DND-41 (cell line): ENCODE data around the gene MUC21.

Experiments
- ATAC-seq: fragments of 200-7000 bp; cut with Tn5 transposase; 3 replicates; pipeline ENCODE4 v1.9.1; 2021; ENCODE audit warnings: low read depth; ENCODE audit not compliant: insufficient read depth
- DNase-seq: peaks from one replicate; pipeline ENCODE4 v3.0.0-alpha.2; 2020
- H2AFZ ChIP-seq: 2 replicates; pipeline ENCODE4 v1.6.0; 2012; ENCODE audit warnings: low read depth, low read length
- H3K27ac ChIP-seq: 2 replicates; pipeline ENCODE4 v1.5.1; 2012; ENCODE audit warnings: low read length, inconsistent platforms
- H3K27me3 ChIP-seq: fragments of 200-600 bp; sonication (generic); 2 replicates; pipeline ENCODE4 v1.6.0; 2012; ENCODE audit warnings: low read length, mild to moderate bottlenecking, inconsistent platforms; ENCODE audit not compliant: insufficient read depth, poor library complexity
- H3K36me3 ChIP-seq: 2 replicates; pipeline ENCODE4 v1.5.1; 2012; ENCODE audit warnings: low read length, inconsistent platforms; ENCODE audit not compliant: insufficient read depth
- H3K4me1 ChIP-seq: 2 replicates; pipeline ENCODE4 v1.5.1; 2012; ENCODE audit warnings: mild to moderate bottlenecking, low read length; ENCODE audit not compliant: insufficient read depth
- H3K4me2 ChIP-seq: 2 replicates; pipeline ENCODE4 v1.6.0; 2012; ENCODE audit warnings: mild to moderate bottlenecking, moderate library complexity, low read length, inconsistent platforms; ENCODE audit not compliant: insufficient read depth
- H3K4me3 ChIP-seq, 2 experiments: fragments of 200-600 bp in 1 of 2; shearing (Covaris generic) in 1 of 2; 2 replicates each; pipeline ENCODE4 v1.5.1; 2012 to 2016; ENCODE audit warnings: inconsistent platforms in 2 of 2, low read length in 2 of 2, mild to moderate bottlenecking in 2 of 2, low read depth in 1 of 2, moderate library complexity in 1 of 2
- H3K79me2 ChIP-seq: 2 replicates; pipeline ENCODE4 v1.6.0; 2012; ENCODE audit warnings: low read length, inconsistent platforms; ENCODE audit not compliant: insufficient read depth
- H3K9ac ChIP-seq: 2 replicates; pipeline ENCODE4 v1.6.0; 2012; ENCODE audit warnings: low read depth, mild to moderate bottlenecking, inconsistent platforms, low read length, moderate library complexity
- H3K9me3 ChIP-seq: 2 replicates; pipeline ENCODE4 v1.5.1; 2012; ENCODE audit warnings: low read length, moderate library complexity, mild to moderate bottlenecking, inconsistent platforms; ENCODE audit not compliant: insufficient read depth, severe bottlenecking
- H4K20me1 ChIP-seq: 2 replicates; pipeline ENCODE4 v1.6.0; 2012; ENCODE audit warnings: low read length; ENCODE audit not compliant: insufficient read depth
- EZH2 ChIP-seq: IDR thresholded peaks from 3 replicates; pipeline ENCODE4 v1.6.1; 2012; ENCODE audit warnings: borderline replicate concordance, low read depth, mild to moderate bottlenecking, moderate library complexity, low read length, inconsistent platforms; ENCODE audit not compliant: severe bottlenecking
- TF ChIP-seq, protein P1 (sequence below): IDR thresholded peaks from 2 replicates; pipeline ENCODE4 v1.5.1; 2012; ENCODE audit warnings: borderline replicate concordance, low read length, moderate library complexity, mild to moderate bottlenecking; ENCODE audit not compliant: poor library complexity, severe bottlenecking; ENCODE audit errors: extremely low read depth

MUC21 gene

DNA sequence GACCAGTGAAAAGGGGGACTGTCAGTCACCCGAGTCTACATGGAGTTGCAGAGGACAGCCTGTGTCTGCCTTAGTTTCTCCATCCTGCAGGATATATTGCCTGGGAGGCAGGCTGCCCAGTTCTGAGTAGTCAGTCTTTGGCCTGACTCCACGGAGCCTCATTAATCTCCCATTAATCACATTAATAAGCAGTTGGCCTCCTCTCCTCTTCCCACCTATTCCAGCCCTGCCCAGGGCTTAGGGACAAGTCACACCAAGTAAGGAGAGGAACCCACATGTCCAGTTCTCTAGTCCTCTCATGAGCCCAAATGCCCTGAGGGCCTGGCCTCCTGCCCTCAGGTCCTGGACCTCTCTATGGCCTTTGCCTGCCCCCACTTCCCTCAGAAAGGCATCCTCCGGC lies 44.0 kb upstream of the MUC21 start:
- no peak overlapping the region for H3K4me3 ChIP-seq
- no peak overlapping the region for H3K9ac ChIP-seq
- H3K4me2 ChIP-seq = no peak overlapping the region
- H3K27ac ChIP-seq = no peak overlapping the region
- H3K79me2 ChIP-seq = no peaks in the 10 kb centered on the region
- no peaks in the 10 kb centered on the region for H3K4me1 ChIP-seq
- H3K9me3 ChIP-seq = peaks cover 3% of the 10 kb centered on the region
- no peak for TF ChIP-seq EZH2
- TF ChIP-seq, protein P1, sequence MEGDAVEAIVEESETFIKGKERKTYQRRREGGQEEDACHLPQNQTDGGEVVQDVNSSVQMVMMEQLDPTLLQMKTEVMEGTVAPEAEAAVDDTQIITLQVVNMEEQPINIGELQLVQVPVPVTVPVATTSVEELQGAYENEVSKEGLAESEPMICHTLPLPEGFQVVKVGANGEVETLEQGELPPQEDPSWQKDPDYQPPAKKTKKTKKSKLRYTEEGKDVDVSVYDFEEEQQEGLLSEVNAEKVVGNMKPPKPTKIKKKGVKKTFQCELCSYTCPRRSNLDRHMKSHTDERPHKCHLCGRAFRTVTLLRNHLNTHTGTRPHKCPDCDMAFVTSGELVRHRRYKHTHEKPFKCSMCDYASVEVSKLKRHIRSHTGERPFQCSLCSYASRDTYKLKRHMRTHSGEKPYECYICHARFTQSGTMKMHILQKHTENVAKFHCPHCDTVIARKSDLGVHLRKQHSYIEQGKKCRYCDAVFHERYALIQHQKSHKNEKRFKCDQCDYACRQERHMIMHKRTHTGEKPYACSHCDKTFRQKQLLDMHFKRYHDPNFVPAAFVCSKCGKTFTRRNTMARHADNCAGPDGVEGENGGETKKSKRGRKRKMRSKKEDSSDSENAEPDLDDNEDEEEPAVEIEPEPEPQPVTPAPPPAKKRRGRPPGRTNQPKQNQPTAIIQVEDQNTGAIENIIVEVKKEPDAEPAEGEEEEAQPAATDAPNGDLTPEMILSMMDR = no peak
- no peak overlapping the region for H2AFZ ChIP-seq
- no peaks in the 10 kb centered on the region for H3K36me3 ChIP-seq
- no peaks in the 10 kb centered on the region for H4K20me1 ChIP-seq
- ATAC-seq = no peak
- DNase-seq = no peak
- peaks cover 10% of the 10 kb centered on the region for H3K27me3 ChIP-seq

DNA sequence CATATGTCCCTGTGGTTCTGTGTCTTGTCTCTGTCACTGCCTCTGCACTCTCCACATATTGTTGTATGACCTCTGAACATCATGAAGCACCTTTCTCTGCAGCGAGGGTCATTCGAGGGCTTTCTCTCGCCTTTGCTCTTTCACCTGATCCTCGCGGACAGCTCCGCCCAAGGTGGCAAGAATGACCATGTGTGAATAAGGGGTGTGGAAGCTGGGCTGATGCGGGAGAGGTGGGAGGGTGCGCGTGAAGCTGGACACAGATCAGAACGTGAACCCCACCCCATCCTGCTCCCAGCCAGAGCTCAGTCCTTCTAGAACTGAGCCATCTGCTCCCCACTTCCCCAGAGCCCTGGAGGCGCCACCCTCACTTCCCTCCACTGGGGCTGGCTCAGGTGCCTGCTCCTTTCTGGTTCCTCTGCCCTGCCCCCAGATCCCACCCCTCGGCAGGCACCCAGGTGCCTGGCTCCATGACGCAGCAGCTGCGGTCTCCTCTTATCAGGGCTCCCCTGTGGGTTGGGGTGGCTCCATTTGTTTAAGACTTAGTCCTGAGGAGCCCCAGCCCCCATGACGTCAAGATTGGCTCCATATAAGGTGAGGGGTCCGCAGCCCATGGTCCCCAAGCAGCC lies 43.0 kb upstream of the MUC21 start, which contains the start of gene MUCL3:
TSS of gene MUCL3 (plus strand) at position 613 of the 626 bp plus-strand sequence. CDS start 27 bp downstream, outside the sequence.
- H3K36me3 ChIP-seq = no peaks in the 10 kb centered on the region
- H4K20me1 ChIP-seq = no peaks in the 10 kb centered on the region
- no peak within 1 kb of the TSS for H3K4me2 ChIP-seq
- no peak within 1 kb of the TSS for H3K4me3 ChIP-seq
- DNase-seq (no peak), ATAC-seq (no peak)
- no peak within 1 kb of the TSS for H3K9ac ChIP-seq
- H3K9me3 ChIP-seq = peaks cover 3% of the 10 kb centered on the region
- no peak within 1 kb of the TSS for H3K27ac ChIP-seq
- H3K27me3 ChIP-seq = peaks cover 10% of the 10 kb centered on the region
- no peaks in the 10 kb centered on the region for H3K79me2 ChIP-seq
- TF ChIP-seq, protein P1 = no peak
- TF ChIP-seq EZH2 = no peak
- H3K4me1 ChIP-seq = no peaks in the 10 kb centered on the region
- no peak within 1 kb of the TSS for H2AFZ ChIP-seq

DNA sequence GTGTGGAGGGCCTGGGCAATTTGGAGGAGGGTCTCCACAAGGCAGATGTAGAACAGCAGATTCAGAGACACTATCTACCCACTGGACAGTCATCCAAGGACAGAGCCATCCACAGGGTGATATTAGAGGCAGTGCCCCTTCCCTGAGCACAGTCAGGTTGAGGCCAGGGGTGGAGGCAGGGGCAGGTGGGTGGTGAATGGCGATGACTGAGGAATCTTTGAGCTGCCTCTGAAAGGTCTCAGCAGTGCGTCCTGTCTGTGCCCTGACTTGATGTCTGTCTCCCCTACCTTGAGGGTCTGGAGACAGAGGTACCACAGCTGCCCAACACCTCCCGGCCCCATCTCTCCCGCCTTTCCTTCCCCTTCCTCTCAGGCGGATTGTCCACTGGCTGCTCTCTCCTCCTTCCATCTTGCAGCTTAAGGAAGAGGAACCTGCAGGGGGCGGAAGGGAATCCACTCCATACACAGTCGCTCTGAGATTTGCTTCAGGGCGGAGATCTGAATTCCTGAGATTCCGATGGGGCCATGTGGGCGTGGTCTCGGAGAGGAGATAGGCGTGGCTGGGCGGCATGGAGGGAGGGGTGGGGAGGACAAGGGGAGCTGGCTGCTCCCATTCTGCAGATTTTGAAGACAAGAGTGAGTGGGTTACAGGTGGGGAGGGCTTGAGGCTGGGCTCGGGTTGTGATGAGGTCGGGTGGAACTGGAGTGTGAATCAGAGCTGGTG lies 41.0 kb upstream of the MUC21 start:
- Histone ChIP-seq H3K4me3 (no peak overlapping the region), H3K27me3 (peaks cover 23% of the 10 kb centered on the region), H3K4me1 (no peaks in the 10 kb centered on the region), H3K4me2 (no peak overlapping the region), H3K79me2 (no peaks in the 10 kb centered on the region), H4K20me1 (no peaks in the 10 kb centered on the region), H2AFZ (no peak overlapping the region), H3K9ac (no peak overlapping the region), H3K9me3 (peaks cover 3% of the 10 kb centered on the region), H3K27ac (no peak overlapping the region), H3K36me3 (no peaks in the 10 kb centered on the region)
- no peak for DNase-seq
- no peak for ATAC-seq
- no peak for TF ChIP-seq EZH2
- TF ChIP-seq, protein P1 = no peak
